Fibroblast of skin of scalp (primary cell): ENCODE data around the gene MVB12B. TPM values are rescaled to one million over a fixed set of nuclear protein-coding genes. Genes with fewer than 3 reads are reported as not detected.
"Not testable (repeated sequence)": the region's sequence is repeated elsewhere in the genome, so short reads cannot be mapped to it uniquely, and the experiment has no call there.

Experiments
- DNase-seq: peaks from one replicate; pipeline ENCODE4 v3.0.0-alpha.2; 2013
- polyA plus RNA-seq, 2 experiments: library from polyadenylated mRNA; unstranded; fragments of 120-200 nt; gene quantifications; one replicate each; pipeline ENCODE4 v1.2.1, GENCODE V29; 2013; ENCODE audit not compliant: insufficient read length in 2 of 2

MVB12B gene
- polyA plus RNA-seq (2013, experiment 1 of 2; ENCODE audit: insufficient read length) = 5.7 TPM
- polyA plus RNA-seq (2013, experiment 2 of 2; ENCODE audit: insufficient read length) = 6.4 TPM

- DNase-seq = peak; percentile 52
These were observed at the start of gene MVB12B for GRCh38 chr9:126326228-126327005. TSS of gene MVB12B (plus strand) at chr9:126326829. CDS start at chr9:126326930, 101 bp downstream.

- DNase-seq = no peak
These were observed 42.7 kb upstream of the MVB12B start for GRCh38 chr9:126283799-126284465.

GRCh38 chr9:126285652-126286051, 41.0 kb upstream of the MVB12B start:
- DNase-seq = not testable (repeated sequence)

GRCh38 chr9:126287166-126287866, 39.3 kb upstream of the MVB12B start:
- no peak for DNase-seq

GRCh38 chr9:126290871-126291270, 35.8 kb upstream of the MVB12B start:
- no peak for DNase-seq

- no peak for DNase-seq
These were observed 34.7 kb upstream of the MVB12B start for GRCh38 chr9:126291925-126292324.

GRCh38 chr9:126292736-126293521, 33.7 kb upstream of the MVB12B start:
- DNase-seq = no peak

GRCh38 chr9:126293522-126293889, 33.1 kb upstream of the MVB12B start:
- no peak for DNase-seq

GRCh38 chr9:126294331-126295081, 32.1 kb upstream of the MVB12B start:
- no peak for DNase-seq

GRCh38 chr9:126295082-126295477, 31.5 kb upstream of the MVB12B start:
- DNase-seq = no peak

GRCh38 chr9:126295516-126295915, 31.1 kb upstream of the MVB12B start:
- no peak for DNase-seq

GRCh38 chr9:126295936-126296600, 30.6 kb upstream of the MVB12B start:
- DNase-seq = no peak

- no peak for DNase-seq
These were observed 29.9 kb upstream of the MVB12B start for GRCh38 chr9:126296687-126297086.

GRCh38 chr9:126297661-126298060, 29.0 kb upstream of the MVB12B start:
- DNase-seq = no peak

- DNase-seq = no peak
These were observed 28.4 kb upstream of the MVB12B start for GRCh38 chr9:126298063-126298801.

GRCh38 chr9:126299706-126300276, 26.8 kb upstream of the MVB12B start:
- DNase-seq = no peak

GRCh38 chr9:126301196-126301595, 25.4 kb upstream of the MVB12B start:
- DNase-seq = no peak

- DNase-seq = peak; percentile 65
These were observed 24.5 kb upstream of the MVB12B start for GRCh38 chr9:126301985-126302603.

- DNase-seq = no peak
These were observed 23.9 kb upstream of the MVB12B start for GRCh38 chr9:126302730-126303129.

GRCh38 chr9:126303488-126303887, 23.1 kb upstream of the MVB12B start:
- DNase-seq = no peak
